Naive thymus-derived CD4-positive, alpha-beta T cell (primary cell): ENCODE data around the gene NIP7. TPM values are rescaled to one million over a fixed set of nuclear protein-coding genes. Genes with fewer than 3 reads are reported as not detected.

ENCODE experiments used
- ATAC-seq: fragments of 150-1000 bp; cut with Tn5 transposase; 2 replicates; pipeline ENCODE4 v1.10.0; 2021; ENCODE audit warnings: mild to moderate bottlenecking, moderate library complexity
- CTCF ChIA-PET: fragments of 350-600 bp; sonication (Branson Sonifier 250); formaldehyde crosslinking; loops from one replicate; lab custom pipeline; 2021; ENCODE audit warnings: antibody characterized with exemption; lab: Charles Lee
- POLR2A ChIA-PET: fragments of 350-600 bp; sonication (Branson Sonifier 250); formaldehyde crosslinking; loops from one replicate; lab custom pipeline; 2021; ENCODE audit warnings: antibody characterized with exemption, inconsistent platforms; lab: Charles Lee
- DNase-seq, 9 donors: peaks; one replicate each; pipeline versions ENCODE4 v3.0.0 to v3.0.0-alpha.2; 2020 to 2022; ENCODE audit warnings: mixed read lengths in 1 of 9
- H3K27ac ChIP-seq: one replicate; pipeline ENCODE4 v1.7.0; 2013; ENCODE audit warnings: mild to moderate bottlenecking, low read depth, low read length, moderate library complexity
- H3K27me3 ChIP-seq, 2 donors: one replicate each; pipeline ENCODE4 v1.7.0; 2013; ENCODE audit warnings: low read length in 2 of 2, mild to moderate bottlenecking in 2 of 2, moderate library complexity in 2 of 2; ENCODE audit not compliant: control insufficient read depth in 2 of 2, insufficient read depth in 2 of 2
- H3K36me3 ChIP-seq, 3 experiments: 1 replicate in 2 of 3; 2 replicates in 1 of 3; pipeline ENCODE4 v1.7.0; 2013; ENCODE audit warnings: low read length in 3 of 3, mild to moderate bottlenecking in 3 of 3, moderate library complexity in 1 of 3; ENCODE audit not compliant: insufficient read depth in 3 of 3, control insufficient read depth in 2 of 3
- H3K4me1 ChIP-seq, 2 donors: one replicate each; pipeline ENCODE4 v1.7.0; 2013; ENCODE audit warnings: low read length in 2 of 2, mild to moderate bottlenecking in 2 of 2, moderate library complexity in 1 of 2; ENCODE audit not compliant: control insufficient read depth in 2 of 2, insufficient read depth in 2 of 2
- H3K4me3 ChIP-seq: 2 replicates; pipeline ENCODE4 v1.7.0; 2013; ENCODE audit warnings: mild to moderate bottlenecking, low read length
- H3K9me3 ChIP-seq, 3 experiments: 1 replicate in 2 of 3; 2 replicates in 1 of 3; pipeline ENCODE4 v1.7.0; 2013; ENCODE audit warnings: low read length in 3 of 3; ENCODE audit not compliant: control insufficient read depth in 2 of 3
- H3K27ac Mint-ChIP-seq, 9 donors: one replicate each; pipeline ENCODE4 v1.8.0; 2020 to 2022; ENCODE audit warnings: mixed read lengths in 9 of 9, mild to moderate bottlenecking in 8 of 9, moderate library complexity in 5 of 9, inconsistent platforms in 2 of 9
- H3K27me3 Mint-ChIP-seq, 5 donors: one replicate each; pipeline ENCODE4 v1.8.0; 2021 to 2022; ENCODE audit warnings: mixed read lengths in 5 of 5, mild to moderate bottlenecking in 1 of 5
- H3K36me3 Mint-ChIP-seq, 5 donors: one replicate each; pipeline ENCODE4 v1.8.0; 2020 to 2022; ENCODE audit warnings: mixed read lengths in 5 of 5, mild to moderate bottlenecking in 3 of 5, inconsistent platforms in 1 of 5
- H3K4me1 Mint-ChIP-seq, 7 donors: one replicate each; pipeline ENCODE4 v1.8.0; 2020 to 2022; ENCODE audit warnings: mixed read lengths in 7 of 7, mild to moderate bottlenecking in 3 of 7, inconsistent platforms in 1 of 7
- H3K4me3 Mint-ChIP-seq, 10 donors: one replicate each; pipeline ENCODE4 v1.8.0; 2020 to 2022; ENCODE audit warnings: mild to moderate bottlenecking in 10 of 10, mixed read lengths in 10 of 10, moderate library complexity in 6 of 10, inconsistent platforms in 2 of 10
- H3K9me3 Mint-ChIP-seq, 11 donors: one replicate each; pipeline ENCODE4 v1.8.0; 2020 to 2022; ENCODE audit warnings: mixed read lengths in 11 of 11, mild to moderate bottlenecking in 4 of 11, inconsistent platforms in 1 of 11, moderate library complexity in 1 of 11
- intact Hi-C, 2 donors: fragments of 100-400 bp; cut with micrococcal nuclease; formaldehyde crosslinking; loops; one replicate each; pipeline ENCODE4 v1.15.1; 2023
- polyA plus RNA-seq, 2 donors: library from polyadenylated mRNA; unstranded; fragments of 300-500 nt; fragmentation: Illumina TruSeq; gene quantifications; one replicate each; pipeline ENCODE4 v1.2.3, GENCODE V29; 2021
- total RNA-seq, 6 experiments: library from RNA in 5 of 6; stranded (reverse) in 5 of 6; gene quantifications; 1 replicate in 5 of 6; 2 replicates in 1 of 6; pipeline ENCODE4 v1.2.3 and lab custom pipeline; 2021 to 2026

The NIP7 gene
- total and polyA plus RNA-seq, 7 experiments from 2014 or later: 19.5 to 40.9 (median 28.2) TPM

DNA sequence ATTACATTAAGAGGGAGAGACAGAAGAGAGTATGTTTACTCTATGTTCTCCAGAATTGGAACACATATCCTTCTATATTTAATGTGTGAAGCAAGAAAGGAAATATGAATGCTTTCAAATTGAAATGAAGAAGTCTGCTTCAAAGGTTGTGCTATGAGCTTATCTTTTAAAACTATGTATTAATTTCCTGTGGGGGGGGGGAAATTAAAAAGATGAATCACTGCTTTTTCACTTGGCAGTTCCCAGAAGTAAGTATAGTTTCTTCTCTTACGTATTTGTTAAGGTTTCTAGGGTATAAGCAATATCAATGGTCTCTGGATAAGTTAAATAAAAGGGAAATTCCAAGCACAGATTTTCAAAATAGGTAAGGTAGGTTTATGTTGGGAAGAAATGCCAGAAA is 39.2 kb downstream of the NIP7 start:
- ATAC-seq (no peak), DNase-seq (no peak)
- Histone ChIP-seq H3K27me3 (no peaks in the 10 kb centered on the region), H3K4me1 (peaks cover 0 to 6% of the 10 kb centered on the region in 2 donors), H3K36me3 (peaks cover 0 to 38% (median 4%) of the 10 kb centered on the region in 3 experiments), H3K4me3 (no peak overlapping the region), H3K9me3 (no peaks in the 10 kb centered on the region), H3K27ac (peak overlapping the region; percentile 17)
- peaks cover 13 to 42% (median 30%) of the 10 kb centered on the region in 7 donors for H3K4me1 Mint-ChIP-seq
- H3K27me3 Mint-ChIP-seq: no peaks in the 10 kb centered on the region
- H3K9me3 Mint-ChIP-seq: no peaks in the 10 kb centered on the region
- CTCF ChIA-PET: interaction anchor here (0.6 kb wide), 1 partner anchor 9 kb away, joined by 3 read pairs; no protein-coding TSS in a partner anchor
- H3K27ac Mint-ChIP-seq: peak overlapping the region in 7 of 9 donors; percentile 4 to 78 (median 41)
- H3K4me3 Mint-ChIP-seq: no peak overlapping the region
- intact Hi-C loops: no loop called here
- H3K36me3 Mint-ChIP-seq: peaks cover under 1 to 31% (median 19%) of the 10 kb centered on the region in 5 donors
- POLR2A ChIA-PET: interaction anchor here (1.0 to 1.8 kb wide), 2 partner anchors 40 to 53 kb away, joined by 3 to 5 read pairs; no protein-coding TSS in a partner anchor

DNA sequence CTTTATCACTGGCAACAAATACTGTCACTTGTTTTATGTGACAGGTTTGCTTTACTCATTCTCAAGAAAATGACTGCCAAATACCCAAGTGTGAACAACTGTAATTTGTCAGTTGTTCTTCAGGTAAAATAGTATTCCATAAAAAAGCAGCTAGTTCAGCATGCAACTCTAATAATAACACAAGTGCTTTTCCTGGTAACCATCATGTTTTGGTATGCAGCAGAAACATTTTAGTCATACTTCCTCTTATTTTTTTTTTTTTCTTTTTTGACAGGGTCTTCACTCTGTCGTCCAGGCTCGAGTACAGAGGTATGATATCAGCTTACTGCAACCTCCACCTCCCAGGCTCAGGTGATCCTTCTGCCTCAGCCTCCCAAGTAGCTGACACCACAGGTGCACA is 41.7 kb downstream of the NIP7 start:
- DNase-seq (no peak), ATAC-seq (no peak)
- peaks cover 22 to 59% (median 48%) of the 10 kb centered on the region in 7 donors for H3K4me1 Mint-ChIP-seq
- Histone ChIP-seq H3K9me3 (no peaks in the 10 kb centered on the region), H3K36me3 (peaks cover 0 to 44% (median 4%) of the 10 kb centered on the region in 3 experiments), H3K27ac (no peak overlapping the region), H3K27me3 (no peaks in the 10 kb centered on the region), H3K4me1 (peaks cover 10 to 20% of the 10 kb centered on the region in 2 donors), H3K4me3 (no peak overlapping the region)
- POLR2A ChIA-PET: interaction anchor here (0.6 to 1.7 kb wide), 4 partner anchors 15 to 1082 kb away, joined by 3 to 4 read pairs (median 3); no protein-coding TSS in a partner anchor
- no peak overlapping the region for H3K4me3 Mint-ChIP-seq
- H3K27me3 Mint-ChIP-seq: no peaks in the 10 kb centered on the region
- H3K36me3 Mint-ChIP-seq: peaks cover 4 to 34% (median 19%) of the 10 kb centered on the region in 5 donors
- H3K27ac Mint-ChIP-seq: no peak overlapping the region
- peaks cover 0 to 2% (median 0%) of the 10 kb centered on the region in 11 donors for H3K9me3 Mint-ChIP-seq
- intact Hi-C loops: no loop called here
- CTCF ChIA-PET: no interaction called here

DNA sequence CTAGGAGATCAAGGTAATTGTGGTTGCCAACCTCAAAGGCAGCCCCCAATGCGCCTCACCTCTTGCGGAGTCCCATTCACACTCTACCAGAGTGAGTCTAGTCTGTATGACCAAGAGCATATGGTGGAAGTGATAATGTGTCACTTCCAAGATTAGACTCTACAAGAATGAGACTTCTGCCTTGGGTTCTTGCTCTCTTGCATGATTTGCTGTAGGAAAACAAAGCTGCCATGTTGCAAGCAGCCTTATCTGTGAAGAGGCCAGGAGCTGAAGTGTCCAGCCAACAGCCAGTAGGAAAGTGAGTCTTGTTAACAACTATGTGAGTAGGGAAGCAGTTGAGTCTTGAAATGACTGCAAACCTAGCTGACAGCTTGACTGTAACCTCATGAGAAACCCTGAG is 42.8 kb downstream of the NIP7 start:
- Mint-ChIP-seq H3K4me3 (peak overlapping the region in 1 of 10 donors; percentile 18), H3K27me3 (no peaks in the 10 kb centered on the region), H3K27ac (peak overlapping the region in 6 of 9 donors; percentile 12 to 78 (median 34)), H3K9me3 (peaks cover 0 to 2% (median 0%) of the 10 kb centered on the region in 11 donors), H3K4me1 (peaks cover 22 to 59% (median 48%) of the 10 kb centered on the region in 7 donors), H3K36me3 (peaks cover 4 to 30% (median 19%) of the 10 kb centered on the region in 5 donors)
- Histone ChIP-seq H3K4me1 (peaks cover 10 to 27% of the 10 kb centered on the region in 2 donors), H3K4me3 (no peak overlapping the region), H3K27ac (no peak overlapping the region), H3K36me3 (peaks cover 0 to 44% (median 4%) of the 10 kb centered on the region in 3 experiments), H3K9me3 (no peaks in the 10 kb centered on the region), H3K27me3 (no peaks in the 10 kb centered on the region)
- ATAC-seq (no peak), DNase-seq (no peak)
- ChIA-PET CTCF (no interaction called here), POLR2A (interaction anchor here (1.0 kb wide), 1 partner anchor 61 kb away, joined by 4 read pairs; no protein-coding TSS in a partner anchor)
- intact Hi-C loops: no loop called here

DNA sequence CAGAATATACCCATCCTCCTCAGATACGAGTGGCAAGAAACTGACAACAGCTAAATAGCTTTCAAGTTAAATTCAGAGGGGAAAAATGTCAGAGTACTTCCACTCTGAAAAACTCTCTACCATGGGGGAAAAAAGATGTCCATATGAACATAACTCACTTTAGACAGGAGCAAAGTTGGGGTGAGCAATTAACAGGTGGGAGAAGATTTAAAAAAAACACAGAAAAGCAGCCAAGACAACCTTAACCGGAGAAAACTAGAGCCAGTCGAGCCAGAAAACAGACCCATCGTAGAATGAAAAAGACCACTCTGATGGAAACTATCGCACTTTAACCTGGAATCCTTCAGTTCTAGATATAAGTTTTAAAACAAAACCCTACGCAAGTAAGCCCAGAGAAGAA is 45.4 kb downstream of the NIP7 start:
- DNase-seq (no peak), ATAC-seq (no peak)
- ChIA-PET CTCF (interaction anchor here (0.9 kb wide), 1 partner anchor 12 kb away, joined by 3 read pairs; no protein-coding TSS in a partner anchor), POLR2A (interaction anchor here (0.6 to 4.6 kb wide), 5 partner anchors 30 to 55 kb away, joined by 3 to 14 read pairs (median 4); partner anchors contain the start of genes NIP7 and PDF)
- H3K4me3 Mint-ChIP-seq: peak overlapping the region; percentile 85 to 94 (median 92)
- H3K4me1 Mint-ChIP-seq: peaks cover 22 to 38% (median 35%) of the 10 kb centered on the region in 7 donors
- Histone ChIP-seq H3K36me3 (peaks cover 0 to 30% (median 4%) of the 10 kb centered on the region in 3 experiments), H3K27me3 (no peaks in the 10 kb centered on the region), H3K4me1 (peaks cover 10 to 27% of the 10 kb centered on the region in 2 donors), H3K9me3 (no peaks in the 10 kb centered on the region), H3K27ac (peak overlapping the region; percentile 95), H3K4me3 (peak overlapping the region; percentile 83)
- intact Hi-C loops: loop anchor here (1.0 to 5.0 kb wide), 12 partner anchors 39 to 1578 kb away; partner anchors contain the start of genes CHTF8 (in 2 of the 2), CYB5B (in 2 of the 2), UTP4 (in 2 of the 2) and COG4 (in 1 of the 2)
- H3K9me3 Mint-ChIP-seq: peaks cover 0 to 2% (median 0%) of the 10 kb centered on the region in 11 donors
- H3K36me3 Mint-ChIP-seq: peaks cover 4 to 22% (median 12%) of the 10 kb centered on the region in 5 donors
- no peaks in the 10 kb centered on the region for H3K27me3 Mint-ChIP-seq
- H3K27ac Mint-ChIP-seq: peak overlapping the region; percentile 92 to 99 (median 95)

DNA sequence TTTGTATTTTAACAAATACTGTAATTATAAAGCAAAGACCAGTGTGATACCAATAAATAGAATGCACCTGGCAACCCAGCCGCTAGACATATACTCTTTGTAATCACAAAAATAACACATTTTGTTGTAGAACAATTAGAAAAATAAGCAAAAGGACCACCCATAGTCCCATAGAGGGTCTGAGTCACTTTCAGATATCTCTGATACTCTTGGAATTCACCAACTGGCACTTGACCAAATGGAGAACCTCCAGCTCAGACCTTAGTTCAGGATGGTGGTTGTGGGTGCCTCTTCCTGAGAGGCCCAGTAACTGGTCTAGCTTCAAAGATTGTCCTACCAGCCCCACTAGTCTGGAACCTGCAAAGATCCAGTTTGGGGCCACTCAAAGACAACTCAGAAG is 47.0 kb downstream of the NIP7 start:
- intact Hi-C loops: loop anchor here (1.0 to 5.0 kb wide), 10 partner anchors 10 to 1579 kb away; partner anchors contain the start of genes NOB1 (in 2 of the 2), CHTF8 (in 1 of the 2), COG4 (in 1 of the 2) and COG8 (in 1 of the 2)
- peaks cover 4 to 22% (median 12%) of the 10 kb centered on the region in 5 donors for H3K36me3 Mint-ChIP-seq
- peak overlapping the region in 6 of 9 donors; percentile 90 to 99 (median 95) for H3K27ac Mint-ChIP-seq
- Histone ChIP-seq H3K4me3 (no peak overlapping the region), H3K27ac (peak overlapping the region; percentile 95), H3K9me3 (no peaks in the 10 kb centered on the region), H3K36me3 (peaks cover 0 to 24% (median 4%) of the 10 kb centered on the region in 3 experiments), H3K4me1 (peaks cover 10 to 27% of the 10 kb centered on the region in 2 donors), H3K27me3 (no peaks in the 10 kb centered on the region)
- DNase-seq (no peak), ATAC-seq (no peak)
- peak overlapping the region in 8 of 10 donors; percentile 86 to 96 (median 92) for H3K4me3 Mint-ChIP-seq
- peaks cover 22 to 37% (median 35%) of the 10 kb centered on the region in 7 donors for H3K4me1 Mint-ChIP-seq
- ChIA-PET CTCF (no interaction called here), POLR2A (interaction anchor here (0.6 to 4.6 kb wide), 3 partner anchors 8 to 232 kb away, joined by 3 to 14 read pairs (median 3); no protein-coding TSS in a partner anchor)
- peaks cover 0 to 2% (median 0%) of the 10 kb centered on the region in 11 donors for H3K9me3 Mint-ChIP-seq
- no peaks in the 10 kb centered on the region for H3K27me3 Mint-ChIP-seq
